Endothelial cell of umbilical vein (primary cell): Measurements from ENCODE around the gene CCDC146.

ENCODE experiments used
- CTCF ChIP-seq, 2 donors: IDR thresholded peaks; 1 replicate in 1 of 2; 2 replicates in 1 of 2; pipeline ENCODE4 v1.5.1; 2011; ENCODE audit warnings: low read length in 2 of 2, mild to moderate bottlenecking in 2 of 2, moderate library complexity in 2 of 2, control low read depth in 1 of 2, inconsistent platforms in 1 of 2, low read depth in 1 of 2; ENCODE audit not compliant: insufficient read depth in 1 of 2; ENCODE audit errors: extremely low read depth in 1 of 2
- EZH2 ChIP-seq: IDR thresholded peaks from 2 replicates; pipeline ENCODE4 v1.6.1; 2012; ENCODE audit warnings: borderline replicate concordance, low read depth, mild to moderate bottlenecking, moderate library complexity, low read length, inconsistent platforms; ENCODE audit not compliant: severe bottlenecking
- GATA2 ChIP-seq: IDR thresholded peaks from 2 replicates; pipeline ENCODE4 v1.7.0; 2011; ENCODE audit warnings: low read depth, mild to moderate bottlenecking, moderate library complexity, mixed read lengths, low read length; ENCODE audit not compliant: insufficient read length, insufficient read depth
- JUN ChIP-seq: IDR thresholded peaks from 2 replicates; pipeline ENCODE4 v1.6.1; 2011; ENCODE audit warnings: borderline replicate concordance, low read depth; ENCODE audit not compliant: insufficient read length, insufficient read depth
- MYC ChIP-seq: IDR thresholded peaks from one replicate; pipeline ENCODE4 v1.6.1; 2011; ENCODE audit warnings: mild to moderate bottlenecking, low read depth, low read length
- POLR2A ChIP-seq: IDR thresholded peaks from 2 replicates; pipeline ENCODE4 v1.6.1; 2012; ENCODE audit warnings: low read depth, mild to moderate bottlenecking, control low read depth, low read length
- POLR2AphosphoS5 ChIP-seq: IDR thresholded peaks from 2 replicates; pipeline ENCODE4 v1.6.1; 2012; ENCODE audit warnings: low read depth, mild to moderate bottlenecking, control low read depth, low read length, moderate library complexity; ENCODE audit not compliant: insufficient read depth

- no peak for TF ChIP-seq CTCF (IDR thresholded peaks at IDR 0.05; ENCODE audit: extremely low read depth in 1 of 2, insufficient read depth in 1 of 2, low read depth in 1 of 2, low read length in 2 of 2)
- no peak for TF ChIP-seq POLR2A
- TF ChIP-seq GATA2: no peak
- TF ChIP-seq MYC: no peak
- TF ChIP-seq POLR2AphosphoS5: no peak
- TF ChIP-seq EZH2: no peak
- no peak for TF ChIP-seq JUN
Observed at GRCh38 chr7:77327932-77328628, 205.7 kb downstream of the CCDC146 start.
